Psoas muscle (tissue), 8 donors: Measurements from ENCODE around the gene MRPL55. TPM values are rescaled to one million over a fixed set of nuclear protein-coding genes. Genes with fewer than 3 reads are reported as not detected.

ENCODE experiments used
- ATAC-seq, 4 donors: fragments of 200-7000 bp; cut with Tn5 transposase; one replicate each; pipeline ENCODE4 v1.9.1; 2020; ENCODE audit warnings: moderate library complexity in 3 of 4, mild to moderate bottlenecking in 2 of 4
- DNase-seq, 2 donors: peaks; one replicate each; pipeline ENCODE4 v3.0.0-alpha.2; 2020
- H3K27ac ChIP-seq: fragments of 200-600 bp; one replicate; pipeline ENCODE4 v1.8.0; 2022
- H3K27me3 ChIP-seq, 3 donors: fragments of 200-600 bp in 1 of 3; one replicate each; pipeline versions ENCODE4 v1.6.1 to v1.8.0; 2013 to 2022; ENCODE audit warnings: low read length in 2 of 3, mild to moderate bottlenecking in 2 of 3, moderate library complexity in 1 of 3; ENCODE audit not compliant: insufficient read depth in 3 of 3
- H3K36me3 ChIP-seq, 2 donors: fragments of 200-600 bp in 1 of 2; one replicate each; pipeline versions ENCODE4 v1.6.1 to v1.8.0; 2013 to 2022; ENCODE audit warnings: low read depth in 1 of 2, mild to moderate bottlenecking in 1 of 2, moderate library complexity in 1 of 2; ENCODE audit not compliant: insufficient read depth in 1 of 2
- H3K4me1 ChIP-seq: fragments of 200-600 bp; one replicate; pipeline ENCODE4 v1.8.0; 2022
- H3K4me3 ChIP-seq: fragments of 200-600 bp; one replicate; pipeline ENCODE4 v1.8.0; 2022; ENCODE audit warnings: mild to moderate bottlenecking
- H3K9me3 ChIP-seq: fragments of 200-600 bp; one replicate; pipeline ENCODE4 v1.8.0; 2022
- WGBS, 3 donors: extraction: QIAGEN DNeasy Blood & Tissue Kit; methylation state at CpG; one replicate each; pipeline versions ENCODE4 v1.1.6 to v1.1.7; 2013; 5-methylcytosine and 5-hydroxymethylcytosine counted together
- intact Hi-C, 2 donors: fragments of 100-400 bp; cut with DNase I; formaldehyde crosslinking; loops; one replicate each; pipeline versions ENCODE4 v1.11.0 to v1.14.2; 2022
- polyA plus RNA-seq, 3 donors: library from polyadenylated mRNA; stranded (reverse); fragments of 200-250 nt; gene quantifications; one replicate each; pipeline ENCODE4 v1.2.3, GENCODE V29; 2013
- total RNA-seq, 4 donors: library from RNA; stranded (reverse); fragmentation: NEBNext Ultra II Directional in 2 of 4; extraction: Animal tissue kit (Norgen Biotek cat#: 25700) in 2 of 4; gene quantifications; one replicate each; pipeline versions ENCODE4 v1.2.1 to v1.2.4, GENCODE V29; 2021 to 2023
- TF ChIP-seq, protein P1 (sequence below): fragments of 200-600 bp; IDR thresholded peaks from one replicate; pipeline ENCODE4 v1.8.0; 2022; ENCODE audit warnings: antibody characterized with exemption
- donor health status: healthy with polysubstance abuse.
- donor health status: DM: no; HTN: no; CAD: no; lungs with moderate emphysema.
- donor health status: Bipolar disorder and iron deficiency.
- donor health status: healthy.
- donor health status: DM: yes; HTN: yes; CAD: no.
- donor health status: DM: no; HTN: no; CAD: no.
- donor health status: DM: no; HTN: no; CAD: no.
- donor health status: DM: yes; HTN: yes; CAD: no.

Gene MRPL55
- total and polyA plus RNA-seq, 7 donors = 35.7 to 86.2 (median 43.4) TPM

DNA sequence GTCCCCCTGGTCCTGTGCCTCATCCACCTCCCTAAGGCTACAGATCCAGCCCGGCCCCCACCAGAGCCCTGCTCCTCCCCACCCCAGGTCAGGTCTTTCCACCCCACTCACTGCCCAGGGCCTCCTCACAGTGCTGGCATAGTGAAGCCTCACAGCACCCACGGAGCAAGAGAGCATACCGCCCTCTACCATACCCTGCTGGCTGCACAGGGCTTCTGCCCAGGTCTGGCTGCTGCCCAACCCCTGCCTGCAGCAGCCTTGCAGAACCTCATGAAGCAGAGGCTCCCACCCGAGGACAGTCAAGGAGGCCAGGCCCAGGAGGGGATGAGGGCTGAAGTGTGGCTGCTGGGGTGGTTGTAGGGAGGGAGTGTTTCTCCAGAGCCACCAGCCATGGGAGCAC, 46.3 kb downstream of the MRPL55 start:
- TF ChIP-seq, protein P1, sequence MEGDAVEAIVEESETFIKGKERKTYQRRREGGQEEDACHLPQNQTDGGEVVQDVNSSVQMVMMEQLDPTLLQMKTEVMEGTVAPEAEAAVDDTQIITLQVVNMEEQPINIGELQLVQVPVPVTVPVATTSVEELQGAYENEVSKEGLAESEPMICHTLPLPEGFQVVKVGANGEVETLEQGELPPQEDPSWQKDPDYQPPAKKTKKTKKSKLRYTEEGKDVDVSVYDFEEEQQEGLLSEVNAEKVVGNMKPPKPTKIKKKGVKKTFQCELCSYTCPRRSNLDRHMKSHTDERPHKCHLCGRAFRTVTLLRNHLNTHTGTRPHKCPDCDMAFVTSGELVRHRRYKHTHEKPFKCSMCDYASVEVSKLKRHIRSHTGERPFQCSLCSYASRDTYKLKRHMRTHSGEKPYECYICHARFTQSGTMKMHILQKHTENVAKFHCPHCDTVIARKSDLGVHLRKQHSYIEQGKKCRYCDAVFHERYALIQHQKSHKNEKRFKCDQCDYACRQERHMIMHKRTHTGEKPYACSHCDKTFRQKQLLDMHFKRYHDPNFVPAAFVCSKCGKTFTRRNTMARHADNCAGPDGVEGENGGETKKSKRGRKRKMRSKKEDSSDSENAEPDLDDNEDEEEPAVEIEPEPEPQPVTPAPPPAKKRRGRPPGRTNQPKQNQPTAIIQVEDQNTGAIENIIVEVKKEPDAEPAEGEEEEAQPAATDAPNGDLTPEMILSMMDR = no peak
- peak in 1 of 2 donors; percentile 29 for DNase-seq
- H3K27me3 ChIP-seq = peaks cover 0 to 95% (median 43%) of the 10 kb centered on the region in 3 donors

DNA sequence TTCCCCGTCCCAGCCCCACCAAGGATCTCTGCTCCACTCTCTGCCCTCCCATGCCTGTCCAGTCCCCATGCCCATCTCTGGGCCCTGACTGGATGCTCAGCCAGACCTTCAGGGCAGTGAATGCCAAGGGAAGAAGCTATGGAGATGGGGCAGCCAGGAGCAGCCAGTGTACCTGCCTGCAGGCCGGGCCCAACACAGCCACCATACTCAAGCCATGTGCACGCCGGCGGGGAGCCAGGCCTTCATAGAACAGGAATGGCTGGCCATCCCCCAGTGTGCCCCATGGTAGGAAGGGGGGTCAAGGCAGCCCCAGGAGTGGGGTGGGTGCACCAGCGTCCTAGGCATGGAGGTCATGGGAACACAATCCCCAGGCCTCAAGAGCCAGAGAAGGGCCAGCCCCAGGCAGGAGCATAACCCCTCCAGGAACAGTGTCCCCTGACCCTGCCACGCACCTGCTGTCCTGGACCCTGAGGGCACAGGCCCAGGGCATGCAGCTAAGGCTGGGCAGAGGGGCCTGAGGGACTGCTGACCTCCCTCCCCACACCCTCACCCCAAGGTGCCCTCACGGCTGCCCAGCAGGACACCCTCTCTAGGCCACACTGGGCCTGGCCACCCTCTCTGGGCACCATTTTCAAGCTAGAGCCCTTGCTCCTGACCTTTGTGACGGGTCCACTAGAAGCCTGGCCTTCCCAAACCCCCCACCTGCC, 46.9 kb downstream of the MRPL55 start:
- WGBS, 3 donors = 94 to 97% (median 94%) methylated on average over 9 of the region's 9 CpGs

More for the DNA sequence above, 46.3 kb downstream of the MRPL55 start:
- no peak for ATAC-seq
- no peak overlapping the region for H3K27ac ChIP-seq
- peaks cover 6% of the 10 kb centered on the region for H3K4me1 ChIP-seq
- intact Hi-C loops = no loop called here
- H3K4me3 ChIP-seq = no peak overlapping the region
- H3K9me3 ChIP-seq = no peaks in the 10 kb centered on the region
- H3K36me3 ChIP-seq = no peaks in the 10 kb centered on the region
- WGBS, 3 donors = 57 to 70% (median 63%) methylated on average over 4 of the region's 4 CpGs

GRCh38 chr1:228061411-228062084, 47.6 kb downstream of the MRPL55 start:
- ATAC-seq (no peak), DNase-seq (peak in 1 of 2 donors; percentile 37)
- Histone ChIP-seq H3K4me1 (peaks cover 6% of the 10 kb centered on the region), H3K27me3 (peaks cover 0 to 89% (median 43%) of the 10 kb centered on the region in 3 donors), H3K9me3 (no peaks in the 10 kb centered on the region), H3K4me3 (no peak overlapping the region), H3K27ac (no peak overlapping the region), H3K36me3 (no peaks in the 10 kb centered on the region)
- intact Hi-C loops = no loop called here
- 76 to 82% (median 79%) methylated on average over 10 of the region's 10 CpGs for WGBS, 3 donors
- TF ChIP-seq, protein P1 = no peak

More for the DNA sequence above, 46.9 kb downstream of the MRPL55 start:
- peaks cover 0 to 94% (median 43%) of the 10 kb centered on the region in 3 donors for H3K27me3 ChIP-seq
- intact Hi-C loops = no loop called here
- H3K4me1 ChIP-seq = peaks cover 6% of the 10 kb centered on the region
- no peaks in the 10 kb centered on the region for H3K9me3 ChIP-seq
- H3K4me3 ChIP-seq = no peak overlapping the region
- no peaks in the 10 kb centered on the region for H3K36me3 ChIP-seq
- ATAC-seq (no peak), DNase-seq (peak in 1 of 2 donors; percentile 39)
- no peak overlapping the region for H3K27ac ChIP-seq
- TF ChIP-seq, protein P1 = no peak

GRCh38 chr1:228060458-228061190, 48.5 kb downstream of the MRPL55 start:
- Histone ChIP-seq H3K4me3 (peak overlapping the region; percentile 22), H3K27ac (no peak overlapping the region), H3K9me3 (no peaks in the 10 kb centered on the region), H3K36me3 (no peaks in the 10 kb centered on the region), H3K27me3 (peaks cover 0 to 89% (median 41%) of the 10 kb centered on the region in 3 donors), H3K4me1 (peaks cover 6% of the 10 kb centered on the region)
- ATAC-seq (no peak), DNase-seq (peak in 1 of 2 donors; percentile 45)
- intact Hi-C loops = no loop called here
- TF ChIP-seq, protein P1 = no peak
- WGBS, 3 donors = 8 to 11% (median 10%) methylated on average over 32 to 34 of the region's 34 CpGs
